ENCODE data around the gene HIRA. TPM values are rescaled to one million over a fixed set of nuclear protein-coding genes. Genes with fewer than 3 reads are reported as not detected.
A peak's percentile ranks its signal among the peaks of the same experiment; 100 is the strongest.
"Not testable (repeated sequence)": the region's sequence is repeated elsewhere in the genome, so short reads cannot be mapped to it uniquely, and the experiment has no call there.

The HIRA gene
- total RNA-seq, 1 experiment from 2014 or later: 20.0 TPM

GRCh38 chr22:19448739-19449421, 17.3 kb upstream of the HIRA start:
- H3K27me3 ChIP-seq (ENCODE audit: low read length): no peaks in the 10 kb centered on the region
- H3K27ac ChIP-seq (ENCODE audit: low read length): peak overlapping the region; percentile 78; the same call in 1 of the 2 replicates
- DNase-seq: peak; percentile 56
- H3K4me1 ChIP-seq (ENCODE audit: low read length): peaks cover 42% of the 10 kb centered on the region
- peak overlapping the region; percentile 93 for H3K4me3 ChIP-seq (ENCODE audit: low read length)
- H3K79me2 ChIP-seq (ENCODE audit: low read length): peaks cover 44% of the 10 kb centered on the region
- no peaks in the 10 kb centered on the region for H3K9me2 ChIP-seq (replicated peaks; ENCODE audit: insufficient read depth, low read length)
- no peaks in the 10 kb centered on the region for H3K9me3 ChIP-seq (ENCODE audit: low read length)
- H2AFZ ChIP-seq (ENCODE audit: low read length): no peak overlapping the region
- peak overlapping the region; percentile 85 for H3K4me2 ChIP-seq (ENCODE audit: low read depth, low read length, poor library complexity, severe bottlenecking)
- H3K36me3 ChIP-seq (ENCODE audit: insufficient read depth, low read length): peaks cover 37% of the 10 kb centered on the region
- H4K20me1 ChIP-seq (ENCODE audit: insufficient read depth, low read depth, low read length): no peaks in the 10 kb centered on the region; the same call in 1 of the 2 replicates
- H3K9ac ChIP-seq (ENCODE audit: low read length): peak overlapping the region; percentile 86

- H2AFZ ChIP-seq (ENCODE audit: low read length): 0 out of 2 replicates have a peak overlapping the region, but pooled peaks have one; percentile 16
- peak; percentile 95 for DNase-seq
- peak overlapping the region; percentile 93 for H3K4me3 ChIP-seq (ENCODE audit: low read length)
- H3K79me2 ChIP-seq (ENCODE audit: low read length): peaks cover 51% of the 10 kb centered on the region
- no peaks in the 10 kb centered on the region; the same call in 1 of the 2 replicates for H4K20me1 ChIP-seq (ENCODE audit: insufficient read depth, low read depth, low read length)
- no peaks in the 10 kb centered on the region for H3K9me3 ChIP-seq (ENCODE audit: low read length)
- H3K9me2 ChIP-seq (replicated peaks; ENCODE audit: insufficient read depth, low read length): no peaks in the 10 kb centered on the region
- no peaks in the 10 kb centered on the region for H3K27me3 ChIP-seq (ENCODE audit: low read length)
- peaks cover 42% of the 10 kb centered on the region for H3K4me1 ChIP-seq (ENCODE audit: low read length)
- peak overlapping the region; percentile 86 for H3K9ac ChIP-seq (ENCODE audit: low read length)
- peaks cover 38% of the 10 kb centered on the region for H3K36me3 ChIP-seq (ENCODE audit: insufficient read depth, low read length)
- H3K27ac ChIP-seq (ENCODE audit: low read length): peak overlapping the region; percentile 78
- peak overlapping the region; percentile 85 for H3K4me2 ChIP-seq (ENCODE audit: low read depth, low read length, poor library complexity, severe bottlenecking)
Measured at GRCh38 chr22:19448076-19448607, 16.6 kb upstream of the HIRA start.

- H3K4me3 ChIP-seq (ENCODE audit: low read length): peak within 1 kb of the TSS; percentile 93
- H3K9me2 ChIP-seq (replicated peaks; ENCODE audit: insufficient read depth, low read length): no peaks in the 10 kb centered on the region
- peak within 1 kb of the TSS; percentile 78 for H3K27ac ChIP-seq (ENCODE audit: low read length)
- H3K9me3 ChIP-seq (ENCODE audit: low read length): no peaks in the 10 kb centered on the region
- 0 out of 2 replicates have a peak within 1 kb of the TSS, but pooled peaks have one; percentile 16 for H2AFZ ChIP-seq (ENCODE audit: low read length)
- H3K79me2 ChIP-seq (ENCODE audit: low read length): peaks cover 57% of the 10 kb centered on the region
- no peaks in the 10 kb centered on the region; the same call in 1 of the 2 replicates for H4K20me1 ChIP-seq (ENCODE audit: insufficient read depth, low read depth, low read length)
- peak within 1 kb of the TSS; percentile 86 for H3K9ac ChIP-seq (ENCODE audit: low read length)
- H3K4me1 ChIP-seq (ENCODE audit: low read length): peaks cover 42% of the 10 kb centered on the region
- H3K27me3 ChIP-seq (ENCODE audit: low read length): no peaks in the 10 kb centered on the region
- peak; percentile 96 for DNase-seq
- peak within 1 kb of the TSS; percentile 85 for H3K4me2 ChIP-seq (ENCODE audit: low read depth, low read length, poor library complexity, severe bottlenecking)
- H3K36me3 ChIP-seq (ENCODE audit: insufficient read depth, low read length): peaks cover 35% of the 10 kb centered on the region
Measured at GRCh38 chr22:19447330-19448075, 16.0 kb upstream of the HIRA start, which contains the start of gene C22orf39. C22orf39 (minus strand) TSS chr22:19447711; CDS start chr22:19447688, 23 bp downstream.

- no peak for DNase-seq
- peak overlapping the region; percentile 85 for H3K4me2 ChIP-seq (ENCODE audit: low read depth, low read length, poor library complexity, severe bottlenecking)
- no peak overlapping the region for H2AFZ ChIP-seq (ENCODE audit: low read length)
Measured at GRCh38 chr22:19446603-19447329, 15.2 kb upstream of the HIRA start.

GRCh38 chr22:19445279-19445982, 13.9 kb upstream of the HIRA start:
- H3K9me3 ChIP-seq (ENCODE audit: low read length); H3K9me2 ChIP-seq (replicated peaks; ENCODE audit: insufficient read depth, low read length); H3K4me3 ChIP-seq (ENCODE audit: low read length); DNase-seq; H4K20me1 ChIP-seq (ENCODE audit: insufficient read depth, low read depth, low read length); H3K27ac ChIP-seq (ENCODE audit: low read length); H3K27me3 ChIP-seq (ENCODE audit: low read length); H2AFZ ChIP-seq (ENCODE audit: low read length); H3K9ac ChIP-seq (ENCODE audit: low read length): not testable (repeated sequence)
- Histone ChIP-seq H3K79me2 (ENCODE audit: low read length) (peaks cover 76% of the 10 kb centered on the region), H3K4me2 (ENCODE audit: low read depth, low read length, poor library complexity, severe bottlenecking) (peak overlapping the region; percentile 85), H3K4me1 (ENCODE audit: low read length) (peaks cover 42% of the 10 kb centered on the region), H3K36me3 (ENCODE audit: insufficient read depth, low read length) (peaks cover 31% of the 10 kb centered on the region)

More at GRCh38 chr22:19446603-19447329, 15.2 kb upstream of the HIRA start:
- Histone ChIP-seq H4K20me1 (ENCODE audit: insufficient read depth, low read depth, low read length) (peaks cover 3% of the 10 kb centered on the region; the same call in 1 of the 2 replicates), H3K79me2 (ENCODE audit: low read length) (peaks cover 64% of the 10 kb centered on the region), H3K9me2 (replicated peaks; ENCODE audit: insufficient read depth, low read length) (no peaks in the 10 kb centered on the region), H3K36me3 (ENCODE audit: insufficient read depth, low read length) (peaks cover 34% of the 10 kb centered on the region), H3K4me3 (ENCODE audit: low read length) (peak overlapping the region; percentile 93), H3K9me3 (ENCODE audit: low read length) (no peaks in the 10 kb centered on the region), H3K9ac (ENCODE audit: low read length) (peak overlapping the region; percentile 86), H3K27me3 (ENCODE audit: low read length) (no peaks in the 10 kb centered on the region), H3K4me1 (ENCODE audit: low read length) (peaks cover 42% of the 10 kb centered on the region), H3K27ac (ENCODE audit: low read length) (peak overlapping the region; percentile 78)

- H3K79me2 ChIP-seq (ENCODE audit: low read length): peaks cover 79% of the 10 kb centered on the region
- H3K27me3 ChIP-seq (ENCODE audit: low read length): no peaks in the 10 kb centered on the region
- no peak overlapping the region for H3K4me2 ChIP-seq (ENCODE audit: low read depth, low read length, poor library complexity, severe bottlenecking)
- H3K36me3 ChIP-seq (ENCODE audit: insufficient read depth, low read length): peaks cover 24% of the 10 kb centered on the region
- H3K9me2 ChIP-seq (replicated peaks; ENCODE audit: insufficient read depth, low read length): no peaks in the 10 kb centered on the region
- H4K20me1 ChIP-seq (ENCODE audit: insufficient read depth, low read depth, low read length): 0 out of 2 replicates have a peak, but pooled peaks cover 8% of the 10 kb centered on the region
- H3K4me3 ChIP-seq (ENCODE audit: low read length): no peak overlapping the region
- H3K9me3 ChIP-seq (ENCODE audit: low read length): no peaks in the 10 kb centered on the region
- H3K27ac ChIP-seq (ENCODE audit: low read length): no peak overlapping the region
- no peak for DNase-seq
- H3K9ac ChIP-seq (ENCODE audit: low read length): no peak overlapping the region
- no peak overlapping the region for H2AFZ ChIP-seq (ENCODE audit: low read length)
- H3K4me1 ChIP-seq (ENCODE audit: low read length): peaks cover 28% of the 10 kb centered on the region
Measured at GRCh38 chr22:19443544-19444211, 12.1 kb upstream of the HIRA start.

GRCh38 chr22:19442166-19442565, 10.6 kb upstream of the HIRA start:
- Histone ChIP-seq H3K4me3 (ENCODE audit: low read length) (no peak overlapping the region), H3K4me2 (ENCODE audit: low read depth, low read length, poor library complexity, severe bottlenecking) (no peak overlapping the region), H2AFZ (ENCODE audit: low read length) (no peak overlapping the region), H3K36me3 (ENCODE audit: insufficient read depth, low read length) (peaks cover 25% of the 10 kb centered on the region), H3K4me1 (ENCODE audit: low read length) (peaks cover 18% of the 10 kb centered on the region), H3K27ac (ENCODE audit: low read length) (no peak overlapping the region), H3K9ac (ENCODE audit: low read length) (no peak overlapping the region), H3K9me2 (replicated peaks; ENCODE audit: insufficient read depth, low read length) (no peaks in the 10 kb centered on the region), H3K79me2 (ENCODE audit: low read length) (peaks cover 76% of the 10 kb centered on the region), H4K20me1 (ENCODE audit: insufficient read depth, low read depth, low read length) (0 out of 2 replicates have a peak, but pooled peaks cover 8% of the 10 kb centered on the region), H3K9me3 (ENCODE audit: low read length) (no peaks in the 10 kb centered on the region), H3K27me3 (ENCODE audit: low read length) (no peaks in the 10 kb centered on the region)
- DNase-seq: no peak

Measured in Karpas-422 (cell line).